Activated CD8-positive, alpha-beta memory T cell treated with anti-CD3 and anti-CD28 coated beads for 24 hours (primary cell): ENCODE results near the gene KCNH5.
"Not testable (repeated sequence)": the region's sequence is repeated elsewhere in the genome, so short reads cannot be mapped to it uniquely, and the experiment has no call there.

Experiments used
- DNase-seq: peaks from one replicate; pipeline ENCODE4 v3.0.0-alpha.2; 2020

The KCNH5 gene

GRCh38 chr14:62864588-62864987 is 180.7 kb downstream of the KCNH5 start:
- no peak for DNase-seq

- not testable (repeated sequence) for DNase-seq
These were observed 187.2 kb downstream of the KCNH5 start for GRCh38 chr14:62858011-62858410.

DNA sequence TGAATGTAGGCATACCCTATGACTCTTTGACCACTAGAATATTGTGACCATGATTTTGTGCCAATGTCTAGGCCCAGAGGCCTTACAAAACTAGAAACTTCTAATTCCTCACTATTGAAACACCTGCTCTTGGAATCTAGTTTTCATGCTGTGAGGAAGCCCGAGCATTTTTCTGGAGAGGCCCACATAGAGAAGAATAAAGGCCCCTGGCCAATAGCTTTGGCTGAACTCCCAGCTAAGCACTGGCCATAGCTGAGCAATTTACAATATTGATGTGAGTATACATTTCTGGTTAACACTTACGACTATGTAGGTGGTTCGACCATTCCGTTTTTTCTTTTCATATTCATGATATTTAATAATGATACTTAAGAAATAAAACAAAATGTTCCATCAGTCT is 190.3 kb downstream of the KCNH5 start:
- DNase-seq = no peak

DNA sequence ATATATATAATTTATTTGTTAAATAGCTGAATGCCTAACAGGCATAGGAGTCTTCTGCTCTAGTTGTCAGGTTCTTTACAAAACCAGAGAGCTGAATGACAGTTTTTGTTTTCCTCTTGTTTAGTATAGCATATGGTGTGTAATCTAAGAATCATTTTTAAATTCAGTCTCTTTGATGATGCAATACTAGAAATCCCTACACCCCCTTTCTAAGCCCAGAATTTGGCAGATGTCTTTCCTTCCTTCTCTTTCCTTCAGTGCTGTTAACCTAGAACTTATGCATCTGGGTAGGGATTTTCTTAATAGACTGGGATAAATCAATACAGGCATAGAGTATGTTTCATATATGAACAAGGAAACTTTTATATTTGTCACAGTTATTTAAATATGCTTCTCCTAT is 198.1 kb downstream of the KCNH5 start:
- DNase-seq = no peak

DNA sequence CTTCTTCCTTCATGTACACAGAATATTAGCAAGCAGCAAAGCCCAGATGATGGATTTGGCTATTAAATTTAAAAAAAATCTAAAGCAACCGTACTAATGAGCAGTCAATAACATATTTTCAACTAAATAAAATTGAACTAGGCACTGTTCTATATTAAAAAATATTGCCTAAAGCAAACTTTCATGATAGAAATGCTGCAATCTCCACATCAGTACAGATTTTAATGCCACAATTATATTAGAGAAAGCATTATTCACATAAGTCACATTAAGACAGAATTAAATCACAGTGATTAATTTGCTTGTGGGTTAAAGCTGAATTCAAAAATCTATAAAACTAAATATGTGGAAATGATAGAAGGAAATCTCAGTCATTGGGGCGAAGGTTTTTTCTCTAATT is 200.7 kb downstream of the KCNH5 start:
- no peak for DNase-seq

- DNase-seq = no peak
These were observed 221.2 kb downstream of the KCNH5 start for GRCh38 chr14:62824086-62824485.

DNA sequence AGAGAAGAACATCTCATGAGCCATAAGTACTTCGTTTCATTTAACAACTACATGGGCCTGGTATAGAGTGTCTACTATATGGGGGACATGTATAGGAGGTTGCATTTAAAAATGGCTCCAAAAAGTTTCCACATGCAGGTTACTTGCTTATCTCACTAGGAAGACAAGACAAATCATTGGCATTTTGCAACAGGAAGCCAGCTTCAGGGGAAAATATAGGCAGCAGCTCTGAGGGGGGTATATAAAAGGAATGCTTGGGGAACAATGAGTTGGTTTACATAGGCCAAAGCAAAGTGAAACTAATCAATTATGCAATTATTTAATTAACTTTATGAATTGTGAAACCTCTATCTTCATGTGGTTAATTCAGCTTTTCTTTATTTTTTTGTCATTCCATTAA is 225.3 kb downstream of the KCNH5 start:
- DNase-seq = no peak

DNA sequence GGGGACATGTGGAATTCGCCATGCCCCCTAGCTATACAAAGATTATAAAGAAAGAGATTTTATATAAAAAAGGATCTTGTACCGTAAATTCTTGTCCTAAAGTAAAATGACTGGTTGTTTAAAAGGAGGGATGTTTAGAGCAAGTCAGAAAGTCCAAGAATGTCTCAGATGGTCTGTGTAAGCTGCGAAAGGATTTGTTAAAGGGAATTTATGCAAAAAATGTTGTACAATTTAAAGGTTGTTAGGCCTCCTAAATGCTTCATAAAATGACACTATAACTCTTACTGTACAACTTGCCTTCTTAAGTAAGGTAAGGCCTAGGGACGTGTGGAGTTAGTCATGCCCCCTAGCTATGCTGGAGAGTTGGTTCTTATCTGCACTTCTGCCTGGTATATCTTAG is 237.6 kb downstream of the KCNH5 start:
- no peak for DNase-seq

DNA sequence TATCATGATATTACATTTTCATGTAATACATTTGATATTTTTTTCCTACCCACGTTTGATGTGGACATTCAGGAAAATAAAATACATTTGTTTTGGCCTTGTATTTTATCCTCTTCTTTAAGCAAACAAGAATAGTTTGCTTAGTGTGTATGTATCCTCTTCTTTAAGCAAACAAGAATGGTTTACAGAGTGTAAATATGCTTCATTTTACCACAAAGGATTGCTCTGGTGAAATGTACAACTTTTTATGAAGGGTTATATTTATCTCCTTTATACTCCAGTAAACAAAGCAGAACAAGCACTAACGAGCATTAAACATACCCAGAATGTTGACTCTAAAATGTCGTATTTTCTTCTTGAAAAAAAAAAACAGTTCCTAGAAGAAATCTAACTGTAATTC is 244.7 kb downstream of the KCNH5 start:
- no peak for DNase-seq

DNA sequence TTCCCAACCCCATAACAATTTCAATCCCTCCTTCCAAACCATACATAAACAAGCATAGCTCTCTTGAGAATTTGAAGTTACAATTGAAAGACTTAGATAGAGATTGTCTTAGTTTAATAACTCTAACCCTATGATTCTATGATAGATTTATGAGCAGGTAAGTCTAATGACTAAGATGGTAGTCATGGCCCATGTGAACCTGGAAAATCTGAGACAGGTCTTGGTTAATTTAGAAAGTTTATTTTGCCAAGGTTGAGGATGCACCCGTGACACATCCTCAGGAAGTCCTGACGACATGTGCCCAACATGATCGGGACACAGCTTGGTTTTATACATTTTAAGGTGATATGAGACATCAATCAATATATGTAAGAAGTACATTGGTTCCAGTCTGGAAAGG is 248.8 kb downstream of the KCNH5 start:
- no peak for DNase-seq

- no peak for DNase-seq
These were observed 252.7 kb downstream of the KCNH5 start for GRCh38 chr14:62792578-62792977.

DNA sequence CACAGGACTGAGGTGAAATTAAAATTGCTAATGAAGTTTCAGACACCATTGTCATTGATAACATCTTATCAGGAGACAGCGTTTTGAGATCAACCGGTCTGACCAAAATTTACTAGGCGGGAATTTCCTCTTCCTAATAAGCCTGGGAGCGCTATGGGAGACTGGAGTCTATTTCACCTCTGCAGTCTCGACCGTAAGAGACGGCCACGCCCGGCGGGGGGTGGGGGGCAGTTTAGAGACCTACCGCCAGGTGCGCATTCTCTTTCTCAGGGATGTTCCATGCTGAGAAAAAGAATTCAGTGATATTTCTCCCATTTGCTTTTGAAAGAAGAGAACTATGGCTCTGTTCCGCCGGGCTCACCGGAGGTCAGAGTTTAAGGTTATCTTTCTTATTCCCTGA is 263.9 kb downstream of the KCNH5 start:
- not testable (repeated sequence) for DNase-seq

GRCh38 chr14:62778852-62779251 is 266.4 kb downstream of the KCNH5 start:
- DNase-seq = no peak

DNA sequence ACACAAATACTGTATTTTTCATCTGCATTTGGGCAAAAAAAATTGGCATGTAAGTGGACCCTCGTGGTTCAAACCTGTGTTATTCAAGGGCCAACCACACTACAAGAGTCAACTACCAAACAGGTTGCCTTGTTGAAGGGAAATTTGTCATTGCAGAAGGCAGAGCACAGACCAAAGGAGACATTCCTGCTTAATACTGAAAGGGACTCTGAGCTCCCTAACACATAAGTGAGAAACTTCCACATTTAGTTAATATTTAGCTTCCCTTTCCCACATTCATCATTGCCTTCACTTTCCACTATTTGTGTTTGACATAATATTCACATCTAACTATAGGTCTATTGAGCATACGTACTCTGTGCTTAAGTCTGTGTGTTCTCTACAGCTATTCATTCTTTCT is 266.9 kb downstream of the KCNH5 start:
- no peak for DNase-seq

- DNase-seq = no peak
These were observed 267.7 kb downstream of the KCNH5 start for GRCh38 chr14:62777510-62777909.

GRCh38 chr14:62776300-62776699 is 269.0 kb downstream of the KCNH5 start:
- DNase-seq = no peak

DNA sequence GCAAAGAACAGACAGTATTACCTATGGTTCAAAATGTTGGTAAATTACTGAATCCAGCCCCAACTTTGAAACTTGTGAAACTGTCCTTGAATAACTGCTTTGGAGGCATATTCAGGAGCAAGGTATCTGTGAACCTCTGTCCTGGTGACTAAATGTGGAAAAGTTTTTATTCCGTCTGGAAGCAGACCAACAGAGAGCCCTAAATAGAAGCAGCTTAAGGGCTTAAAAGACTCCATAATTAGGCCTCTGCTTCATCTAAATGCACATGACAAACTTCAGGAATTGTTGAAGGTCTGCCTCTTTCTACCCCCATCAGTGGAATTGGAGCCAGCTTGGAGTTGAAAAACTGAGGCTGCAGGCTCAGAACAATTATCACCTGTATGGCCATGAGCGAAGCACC is 276.5 kb downstream of the KCNH5 start:
- no peak for DNase-seq

DNA sequence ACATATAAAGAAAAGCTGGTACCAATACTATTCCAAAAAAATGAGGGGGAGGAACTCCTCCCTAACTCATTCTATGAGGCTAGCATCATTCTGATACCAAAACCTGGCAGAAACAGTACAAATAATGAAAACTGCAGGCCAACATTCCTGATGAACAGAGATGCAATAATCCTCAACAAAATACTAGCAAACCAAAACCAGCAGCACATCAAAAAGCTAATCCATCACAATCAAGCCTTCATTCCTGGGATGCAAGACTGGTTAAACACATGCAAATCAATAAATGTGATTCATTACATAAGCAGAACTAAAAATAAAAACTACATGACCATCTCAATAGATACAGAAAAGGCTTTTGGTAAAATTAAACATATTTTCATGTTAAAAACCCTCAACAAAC is 281.3 kb downstream of the KCNH5 start:
- no peak for DNase-seq

DNA sequence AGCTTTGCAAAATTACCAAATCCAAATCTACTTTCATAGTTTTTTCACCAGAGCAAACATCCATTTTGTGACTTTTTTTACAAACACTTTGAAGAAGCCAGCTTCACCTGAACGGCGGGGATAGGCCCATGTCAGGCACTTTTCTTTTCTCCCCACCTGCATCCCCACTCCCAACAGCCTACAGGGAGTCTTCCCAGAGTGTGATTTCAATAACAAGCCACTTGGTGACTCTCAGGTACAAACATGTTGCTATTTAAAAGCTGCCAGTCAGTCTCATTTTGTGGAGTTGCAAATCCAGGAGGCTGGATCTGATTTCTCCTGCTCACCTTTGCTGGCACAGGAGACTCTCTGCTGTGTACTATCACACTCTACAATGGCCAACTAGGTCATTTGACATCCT is 285.5 kb downstream of the KCNH5 start:
- no peak for DNase-seq

DNA sequence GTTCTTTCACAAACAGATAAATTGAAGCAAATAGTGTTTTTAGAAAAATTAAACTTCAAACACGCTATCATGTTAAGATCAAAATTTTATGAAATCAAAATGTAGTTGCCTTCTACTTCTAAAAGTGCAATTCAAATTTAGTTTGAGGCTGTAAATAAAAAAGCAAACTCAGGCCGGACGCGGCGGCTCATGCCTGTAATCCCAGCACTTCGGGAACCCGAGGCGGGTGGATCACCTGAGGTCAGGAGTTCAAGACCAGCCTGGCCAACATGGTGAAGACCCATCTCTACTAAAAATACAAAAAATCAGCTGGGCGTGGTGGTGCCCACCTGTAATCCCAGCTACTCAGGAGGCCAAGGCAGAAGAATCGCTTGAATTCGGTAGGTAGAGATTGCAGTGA is 298.4 kb downstream of the KCNH5 start:
- not testable (repeated sequence) for DNase-seq

GRCh38 chr14:62745496-62745895 is 299.8 kb downstream of the KCNH5 start:
- no peak for DNase-seq

- DNase-seq = no peak
These were observed 301.7 kb downstream of the KCNH5 start for GRCh38 chr14:62743560-62743959.

DNA sequence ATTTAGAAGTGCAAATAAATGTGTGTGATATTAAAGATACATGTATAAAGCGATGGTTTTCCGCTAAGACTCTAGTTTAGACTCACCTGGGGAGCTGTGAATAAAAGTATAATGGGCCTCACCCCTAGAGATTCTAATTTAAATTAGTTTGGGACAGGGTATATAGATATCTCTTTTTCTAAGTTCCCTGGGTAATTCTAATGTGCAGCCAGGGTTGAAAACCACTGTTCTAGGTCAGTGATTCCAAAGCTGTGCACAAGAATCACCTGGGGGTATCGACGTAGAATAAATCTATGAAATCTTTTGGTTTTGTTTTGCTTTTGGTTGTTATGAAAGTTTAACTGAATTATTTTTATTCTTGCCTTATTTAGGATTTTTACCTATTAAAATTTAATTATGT is 302.1 kb downstream of the KCNH5 start:
- DNase-seq = no peak

- DNase-seq = no peak
These were observed 305.6 kb downstream of the KCNH5 start for GRCh38 chr14:62739647-62740046.

GRCh38 chr14:62736048-62737043 is 308.9 kb downstream of the KCNH5 start:
- no peak for DNase-seq
